HepG2 (cell line): ENCODE results near the gene ATG4D. TPM values are rescaled to one million over a fixed set of nuclear protein-coding genes. Genes with fewer than 3 reads are reported as not detected.

Source experiments
- EED ChIP-seq: sonication (generic); formaldehyde crosslinking; IDR thresholded peaks from 2 replicates; pipeline ENCODE4 v1.5.0; 2020; ENCODE audit warnings: mild to moderate bottlenecking, missing genetic modification reagents
- FOXC1 ChIP-seq: sonication (generic); formaldehyde crosslinking; IDR thresholded peaks from 2 replicates; pipeline ENCODE4 v1.8.0; 2022; ENCODE audit warnings: mild to moderate bottlenecking, missing genetic modification reagents, borderline replicate concordance
- NBN ChIP-seq: fragments of 450-650 bp; conservative IDR thresholded peaks from 2 replicates; pipeline ENCODE4 v1.6.1; 2017
- NFKBIZ ChIP-seq: IDR thresholded peaks from 2 replicates; pipeline ENCODE4 v1.6.1; 2018; ENCODE audit warnings: missing genetic modification reagents, missing compliant biosample characterization
- RAD21 ChIP-seq: fragments of 450-650 bp; formaldehyde crosslinking; IDR thresholded peaks from 2 replicates; pipeline ENCODE4 v1.5.0; 2020; ENCODE audit warnings: mild to moderate bottlenecking
- SETDB1 ChIP-seq: sonication (generic); formaldehyde crosslinking; IDR thresholded peaks from 2 replicates; pipeline ENCODE4 v1.5.1; 2020; ENCODE audit warnings: missing genetic modification reagents, mild to moderate bottlenecking, borderline replicate concordance
- SMAD9 ChIP-seq: sonication (generic); formaldehyde crosslinking; IDR thresholded peaks from 2 replicates; pipeline ENCODE4 v1.5.1; 2020; ENCODE audit warnings: mild to moderate bottlenecking, missing genetic modification reagents
- SOX6 ChIP-seq, 2 experiments: fragments of 450-650 bp in 1 of 2; sonication (generic) in 1 of 2; formaldehyde crosslinking in 1 of 2; IDR thresholded peaks; 2 replicates each; pipeline versions ENCODE4 v1.4.0 to v1.6.1; 2017 to 2020; ENCODE audit warnings: antibody characterized with exemption in 1 of 2, mild to moderate bottlenecking in 1 of 2, missing genetic modification reagents in 1 of 2
- ZFP36 ChIP-seq: fragments of 150-350 bp; IDR thresholded peaks from 2 replicates; pipeline ENCODE4 v1.6.1; 2018; ENCODE audit warnings: borderline replicate concordance, low read length, low read depth; ENCODE audit not compliant: partially characterized antibody
- ZNF180 ChIP-seq: sonication (generic); formaldehyde crosslinking; IDR thresholded peaks from 2 replicates; pipeline ENCODE4 v1.4.0; 2020; ENCODE audit warnings: low read depth, missing genetic modification reagents, borderline replicate concordance
- ZNF569 ChIP-seq: sonication (generic); formaldehyde crosslinking; IDR thresholded peaks from 2 replicates; pipeline ENCODE4 v1.5.0; 2020; ENCODE audit warnings: mild to moderate bottlenecking, missing genetic modification reagents, moderate library complexity, borderline replicate concordance
- ZNF644 ChIP-seq: IDR thresholded peaks from 2 replicates; pipeline ENCODE4 v1.6.1; 2016; ENCODE audit warnings: low read depth
- polyA plus RNA-seq, 8 experiments: library from polyadenylated mRNA; depleted of rRNA in 3 of 8; stranded (reverse) in 7 of 8; unstranded in 1 of 8; fragments of >200 nt; fragmentation: Illumina TruSeq in 4 of 8; extraction: Trizol in 4 of 8; gene quantifications; 2 replicates each; pipeline versions ENCODE4 v1.2.1 to v1.2.3, GENCODE V29; 2011 to 2016; ENCODE audit warnings: low read depth in 4 of 8, missing spikeins in 1 of 8, mixed read lengths in 1 of 8; ENCODE audit not compliant: insufficient read depth in 1 of 8
- total RNA-seq, 5 experiments: library from RNA; depleted of rRNA; stranded (reverse); fragments of >200 nt; fragmentation: Illumina TruSeq; extraction: Trizol; gene quantifications; 2 replicates each; pipeline ENCODE4 v1.2.3, GENCODE V29; 2016; ENCODE audit warnings: low read depth in 1 of 5
- TF ChIP-seq, protein P1 (sequence below): sonication (generic); formaldehyde crosslinking; IDR thresholded peaks from 2 replicates; pipeline ENCODE4 v1.4.0; 2020; ENCODE audit warnings: missing genetic modification reagents, borderline replicate concordance
- TF ChIP-seq, protein P2 (sequence below): sonication (generic); formaldehyde crosslinking; conservative IDR thresholded peaks from 2 replicates; pipeline ENCODE4 v1.8.0; 2022; ENCODE audit warnings: mild to moderate bottlenecking, moderate library complexity, missing genetic modification reagents
- TF ChIP-seq, protein P3 (sequence below): sonication (generic); formaldehyde crosslinking; IDR thresholded peaks from 2 replicates; pipeline ENCODE4 v1.8.1; 2023; ENCODE audit warnings: mild to moderate bottlenecking, missing genetic modification reagents, borderline replicate concordance
- TF ChIP-seq, protein P4 (sequence below): sonication (generic); formaldehyde crosslinking; IDR thresholded peaks from 2 replicates; pipeline ENCODE4 v1.4.0; 2020; ENCODE audit warnings: mild to moderate bottlenecking, missing genetic modification reagents
- TF ChIP-seq, protein P5 (sequence below): sonication (generic); formaldehyde crosslinking; IDR thresholded peaks from 2 replicates; pipeline ENCODE4 v1.5.0; 2020; ENCODE audit warnings: missing genetic modification reagents
- TF ChIP-seq, protein P6 (sequence below): sonication (generic); formaldehyde crosslinking; IDR thresholded peaks from 2 replicates; pipeline ENCODE4 v1.4.0; 2020; ENCODE audit warnings: mild to moderate bottlenecking, low read depth, missing genetic modification reagents

ATG4D gene
- total and polyA plus RNA-seq, 2 of the 13 experiments (the other 11 are each of a cell fraction or from before 2014, with no cell fraction given): 17.8 to 19.0 TPM

DNA sequence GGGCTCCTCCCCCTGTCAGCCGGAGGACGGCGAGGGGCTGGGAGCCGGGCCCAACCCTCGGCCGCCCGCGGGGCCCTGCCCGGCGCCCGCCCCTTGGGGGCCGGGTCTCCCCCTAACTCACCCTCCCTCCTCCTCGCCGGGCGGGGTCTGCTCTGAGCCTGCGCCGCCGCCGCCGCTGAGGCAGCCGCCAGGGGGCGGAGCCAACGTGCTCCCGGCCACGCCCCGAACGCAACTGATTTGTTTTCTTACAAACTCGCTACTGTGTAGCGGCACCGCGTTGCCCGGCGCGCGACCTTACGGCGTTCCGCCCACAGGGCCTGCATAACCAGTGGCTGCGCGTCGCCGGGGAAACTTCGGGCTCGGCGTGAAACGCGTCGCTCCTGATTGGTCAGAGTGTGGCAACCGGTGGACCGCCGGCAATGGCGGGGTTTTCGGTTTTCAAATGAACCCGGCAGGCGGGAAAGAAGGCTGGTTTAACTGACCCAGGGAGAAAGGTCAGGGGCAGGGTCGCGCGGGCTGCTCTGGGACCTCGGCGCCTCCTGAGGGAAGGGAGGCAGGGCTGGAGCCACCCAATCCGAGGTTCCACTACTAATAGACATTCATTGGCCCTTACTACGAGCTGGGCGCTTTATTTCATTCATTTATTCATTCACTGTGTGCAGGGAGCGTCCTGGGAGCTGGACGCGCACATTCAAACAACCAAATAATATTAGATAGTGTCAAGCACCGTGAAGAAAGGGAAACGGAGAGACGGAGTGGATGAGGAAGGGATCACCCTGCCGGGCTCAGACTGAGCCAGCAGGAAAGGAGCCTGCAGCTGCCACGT lies 25.3 kb downstream of the ATG4D start, which contains the start of gene CDKN2D (continued):
- TF ChIP-seq, protein P1, sequence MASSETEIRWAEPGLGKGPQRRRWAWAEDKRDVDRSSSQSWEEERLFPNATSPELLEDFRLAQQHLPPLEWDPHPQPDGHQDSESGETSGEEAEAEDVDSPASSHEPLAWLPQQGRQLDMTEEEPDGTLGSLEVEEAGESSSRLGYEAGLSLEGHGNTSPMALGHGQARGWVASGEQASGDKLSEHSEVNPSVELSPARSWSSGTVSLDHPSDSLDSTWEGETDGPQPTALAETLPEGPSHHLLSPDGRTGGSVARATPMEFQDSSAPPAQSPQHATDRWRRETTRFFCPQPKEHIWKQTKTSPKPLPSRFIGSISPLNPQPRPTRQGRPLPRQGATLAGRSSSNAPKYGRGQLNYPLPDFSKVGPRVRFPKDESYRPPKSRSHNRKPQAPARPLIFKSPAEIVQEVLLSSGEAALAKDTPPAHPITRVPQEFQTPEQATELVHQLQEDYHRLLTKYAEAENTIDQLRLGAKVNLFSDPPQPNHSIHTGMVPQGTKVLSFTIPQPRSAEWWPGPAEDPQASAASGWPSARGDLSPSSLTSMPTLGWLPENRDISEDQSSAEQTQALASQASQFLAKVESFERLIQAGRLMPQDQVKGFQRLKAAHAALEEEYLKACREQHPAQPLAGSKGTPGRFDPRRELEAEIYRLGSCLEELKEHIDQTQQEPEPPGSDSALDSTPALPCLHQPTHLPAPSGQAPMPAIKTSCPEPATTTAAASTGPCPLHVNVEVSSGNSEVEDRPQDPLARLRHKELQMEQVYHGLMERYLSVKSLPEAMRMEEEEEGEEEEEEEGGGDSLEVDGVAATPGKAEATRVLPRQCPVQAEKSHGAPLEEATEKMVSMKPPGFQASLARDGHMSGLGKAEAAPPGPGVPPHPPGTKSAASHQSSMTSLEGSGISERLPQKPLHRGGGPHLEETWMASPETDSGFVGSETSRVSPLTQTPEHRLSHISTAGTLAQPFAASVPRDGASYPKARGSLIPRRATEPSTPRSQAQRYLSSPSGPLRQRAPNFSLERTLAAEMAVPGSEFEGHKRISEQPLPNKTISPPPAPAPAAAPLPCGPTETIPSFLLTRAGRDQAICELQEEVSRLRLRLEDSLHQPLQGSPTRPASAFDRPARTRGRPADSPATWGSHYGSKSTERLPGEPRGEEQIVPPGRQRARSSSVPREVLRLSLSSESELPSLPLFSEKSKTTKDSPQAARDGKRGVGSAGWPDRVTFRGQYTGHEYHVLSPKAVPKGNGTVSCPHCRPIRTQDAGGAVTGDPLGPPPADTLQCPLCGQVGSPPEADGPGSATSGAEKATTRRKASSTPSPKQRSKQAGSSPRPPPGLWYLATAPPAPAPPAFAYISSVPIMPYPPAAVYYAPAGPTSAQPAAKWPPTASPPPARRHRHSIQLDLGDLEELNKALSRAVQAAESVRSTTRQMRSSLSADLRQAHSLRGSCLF (CRISPR knock-in tag): no peak
- 0 out of 2 replicates have a peak, but pooled peaks have one; percentile 31 for TF ChIP-seq RAD21
- TF ChIP-seq ZFP36: no peak
- no peak for TF ChIP-seq SMAD9 (CRISPR knock-in tag)
- TF ChIP-seq, protein P2, sequence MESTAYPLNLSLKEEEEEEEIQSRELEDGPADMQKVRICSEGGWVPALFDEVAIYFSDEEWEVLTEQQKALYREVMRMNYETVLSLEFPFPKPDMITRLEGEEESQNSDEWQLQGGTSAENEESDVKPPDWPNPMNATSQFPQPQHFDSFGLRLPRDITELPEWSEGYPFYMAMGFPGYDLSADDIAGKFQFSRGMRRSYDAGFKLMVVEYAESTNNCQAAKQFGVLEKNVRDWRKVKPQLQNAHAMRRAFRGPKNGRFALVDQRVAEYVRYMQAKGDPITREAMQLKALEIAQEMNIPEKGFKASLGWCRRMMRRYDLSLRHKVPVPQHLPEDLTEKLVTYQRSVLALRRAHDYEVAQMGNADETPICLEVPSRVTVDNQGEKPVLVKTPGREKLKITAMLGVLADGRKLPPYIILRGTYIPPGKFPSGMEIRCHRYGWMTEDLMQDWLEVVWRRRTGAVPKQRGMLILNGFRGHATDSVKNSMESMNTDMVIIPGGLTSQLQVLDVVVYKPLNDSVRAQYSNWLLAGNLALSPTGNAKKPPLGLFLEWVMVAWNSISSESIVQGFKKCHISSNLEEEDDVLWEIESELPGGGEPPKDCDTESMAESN (CRISPR knock-in tag): peak; percentile 97
- TF ChIP-seq, protein P3, sequence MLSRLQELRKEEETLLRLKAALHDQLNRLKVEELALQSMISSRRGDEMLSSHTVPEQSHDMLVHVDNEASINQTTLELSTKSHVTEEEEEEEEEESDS (CRISPR knock-in tag): 0 out of 2 replicates have a peak, but pooled peaks have one; percentile 81
- no peak for TF ChIP-seq SOX6 (IDR thresholded peaks at IDR 0.05)
- TF ChIP-seq SOX6 (CRISPR knock-in tag; IDR thresholded peaks at IDR 0.05): peak; percentile 42
- no peak for TF ChIP-seq SETDB1 (CRISPR knock-in tag)
- TF ChIP-seq, protein P4, sequence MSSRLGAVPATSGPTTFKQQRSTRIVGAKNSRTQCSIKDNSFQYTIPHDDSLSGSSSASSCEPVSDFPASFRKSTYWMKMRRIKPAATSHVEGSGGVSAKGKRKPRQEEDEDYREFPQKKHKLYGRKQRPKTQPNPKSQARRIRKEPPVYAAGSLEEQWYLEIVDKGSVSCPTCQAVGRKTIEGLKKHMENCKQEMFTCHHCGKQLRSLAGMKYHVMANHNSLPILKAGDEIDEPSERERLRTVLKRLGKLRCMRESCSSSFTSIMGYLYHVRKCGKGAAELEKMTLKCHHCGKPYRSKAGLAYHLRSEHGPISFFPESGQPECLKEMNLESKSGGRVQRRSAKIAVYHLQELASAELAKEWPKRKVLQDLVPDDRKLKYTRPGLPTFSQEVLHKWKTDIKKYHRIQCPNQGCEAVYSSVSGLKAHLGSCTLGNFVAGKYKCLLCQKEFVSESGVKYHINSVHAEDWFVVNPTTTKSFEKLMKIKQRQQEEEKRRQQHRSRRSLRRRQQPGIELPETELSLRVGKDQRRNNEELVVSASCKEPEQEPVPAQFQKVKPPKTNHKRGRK: no peak
- TF ChIP-seq FOXC1: peak; percentile 76; the same call in 1 of the 2 replicates
- TF ChIP-seq ZNF569 (CRISPR knock-in tag): no peak
- no peak for TF ChIP-seq NBN
- no peak for TF ChIP-seq ZNF644
- TF ChIP-seq EED: no peak
- no peak for TF ChIP-seq NFKBIZ (CRISPR knock-in tag)
- TF ChIP-seq, protein P5, sequence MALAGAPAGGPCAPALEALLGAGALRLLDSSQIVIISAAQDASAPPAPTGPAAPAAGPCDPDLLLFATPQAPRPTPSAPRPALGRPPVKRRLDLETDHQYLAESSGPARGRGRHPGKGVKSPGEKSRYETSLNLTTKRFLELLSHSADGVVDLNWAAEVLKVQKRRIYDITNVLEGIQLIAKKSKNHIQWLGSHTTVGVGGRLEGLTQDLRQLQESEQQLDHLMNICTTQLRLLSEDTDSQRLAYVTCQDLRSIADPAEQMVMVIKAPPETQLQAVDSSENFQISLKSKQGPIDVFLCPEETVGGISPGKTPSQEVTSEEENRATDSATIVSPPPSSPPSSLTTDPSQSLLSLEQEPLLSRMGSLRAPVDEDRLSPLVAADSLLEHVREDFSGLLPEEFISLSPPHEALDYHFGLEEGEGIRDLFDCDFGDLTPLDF: peak; percentile 100
- TF ChIP-seq, protein P6, sequence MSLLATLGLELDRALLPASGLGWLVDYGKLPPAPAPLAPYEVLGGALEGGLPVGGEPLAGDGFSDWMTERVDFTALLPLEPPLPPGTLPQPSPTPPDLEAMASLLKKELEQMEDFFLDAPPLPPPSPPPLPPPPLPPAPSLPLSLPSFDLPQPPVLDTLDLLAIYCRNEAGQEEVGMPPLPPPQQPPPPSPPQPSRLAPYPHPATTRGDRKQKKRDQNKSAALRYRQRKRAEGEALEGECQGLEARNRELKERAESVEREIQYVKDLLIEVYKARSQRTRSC: no peak
- no peak for TF ChIP-seq ZNF180 (CRISPR knock-in tag)
